ENCODE results near the gene CGRRF1.

CGRRF1 gene

GRCh38 chr14:54489731-54490444 is 19.8 kb upstream of the CGRRF1 start:
- DNase-seq, result no peak

GRCh38 chr14:54490445-54491175 is 19.1 kb upstream of the CGRRF1 start:
- no peak for DNase-seq

- no peak for DNase-seq
Observed at GRCh38 chr14:54493293-54493692, 16.4 kb upstream of the CGRRF1 start.

- no peak for DNase-seq
Observed at GRCh38 chr14:54497224-54497623, 12.5 kb upstream of the CGRRF1 start.

- no peak for DNase-seq
Observed at GRCh38 chr14:54498095-54498531, 11.6 kb upstream of the CGRRF1 start.

GRCh38 chr14:54498579-54498978 is 11.1 kb upstream of the CGRRF1 start:
- no peak for DNase-seq

- no peak for DNase-seq
Observed at GRCh38 chr14:54500744-54501143, 9.0 kb upstream of the CGRRF1 start.

- DNase-seq, result no peak
Observed at GRCh38 chr14:54501480-54501879, 8.2 kb upstream of the CGRRF1 start.

- no peak for DNase-seq
Observed at GRCh38 chr14:54502602-54503001, 7.1 kb upstream of the CGRRF1 start.

- DNase-seq, result no peak
Observed at GRCh38 chr14:54503486-54503885, 6.2 kb upstream of the CGRRF1 start.

GRCh38 chr14:54512393-54512792 is 2.7 kb downstream of the CGRRF1 start:
- DNase-seq, result no peak

- no peak for DNase-seq
Observed at GRCh38 chr14:54515670-54516069, 6.0 kb downstream of the CGRRF1 start.

GRCh38 chr14:54516709-54517108 is 7.0 kb downstream of the CGRRF1 start:
- DNase-seq, result no peak

- DNase-seq, result no peak
Observed at GRCh38 chr14:54524410-54524809, 14.7 kb downstream of the CGRRF1 start.

GRCh38 chr14:54528973-54529372 is 19.3 kb downstream of the CGRRF1 start:
- DNase-seq, result no peak

GRCh38 chr14:54529811-54530210 is 20.1 kb downstream of the CGRRF1 start:
- DNase-seq, result no peak

- DNase-seq, result no peak
Observed at GRCh38 chr14:54532111-54533012, 22.7 kb downstream of the CGRRF1 start.

- DNase-seq, result no peak
Observed at GRCh38 chr14:54533100-54533499, 23.4 kb downstream of the CGRRF1 start.

GRCh38 chr14:54535126-54535525 is 25.4 kb downstream of the CGRRF1 start:
- DNase-seq, result no peak

- DNase-seq, result no peak
Observed at GRCh38 chr14:54535646-54536045, 25.9 kb downstream of the CGRRF1 start.

- DNase-seq, result no peak
Observed at GRCh38 chr14:54537651-54538050, 27.9 kb downstream of the CGRRF1 start.

GRCh38 chr14:54538055-54538454 is 28.3 kb downstream of the CGRRF1 start:
- no peak for DNase-seq

GRCh38 chr14:54547583-54547982 is 37.9 kb downstream of the CGRRF1 start:
- no peak for DNase-seq
